Measurements from ENCODE around the gene SLC7A10. TPM values are rescaled to one million over a fixed set of nuclear protein-coding genes. Genes with fewer than 3 reads are reported as not detected.

The SLC7A10 gene
- total and polyA plus RNA-seq, 3 experiments from 2014 or later = not detected

DNA sequence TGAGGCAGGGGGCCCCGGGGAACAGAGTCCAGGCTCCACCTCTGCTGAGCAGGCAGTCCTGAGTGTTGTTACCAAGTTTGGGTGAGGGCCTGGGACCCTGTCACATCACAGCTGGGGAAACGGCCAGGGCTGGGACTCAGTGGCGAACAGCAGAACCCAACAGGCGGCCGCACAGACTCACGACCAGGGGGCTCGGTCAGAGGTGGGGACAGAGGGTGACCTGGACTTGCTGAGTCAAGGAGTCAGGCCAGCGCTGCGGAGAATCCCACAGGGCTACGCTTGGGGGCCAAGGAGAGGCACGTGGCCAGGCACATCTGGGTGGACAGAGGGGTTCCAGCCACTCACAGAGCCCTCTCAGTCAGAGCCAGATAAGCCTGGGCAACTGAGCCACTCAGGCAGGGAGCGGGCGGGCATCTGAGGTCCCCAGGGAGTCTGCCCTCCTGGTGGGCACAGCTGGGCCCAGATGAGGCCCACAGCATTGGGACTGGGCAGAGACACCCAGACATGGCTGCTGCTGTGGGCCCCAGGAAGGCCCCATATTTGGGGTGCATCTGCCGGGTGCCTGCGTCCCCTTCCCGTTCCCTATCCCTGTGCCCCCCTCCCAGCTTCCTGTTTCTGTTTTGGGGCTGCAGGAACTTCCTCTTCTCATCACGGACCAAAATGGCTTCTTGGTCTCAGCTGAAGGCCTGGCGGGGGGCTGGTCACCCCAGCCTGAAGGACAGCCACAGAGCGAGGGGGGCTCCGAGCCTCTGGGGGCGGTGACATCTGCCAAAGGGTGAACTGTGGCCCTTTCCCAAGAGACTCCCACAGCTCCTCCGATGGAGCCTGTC is 42.7 kb upstream of the SLC7A10 start:
- Histone ChIP-seq H3K27me3 (ENCODE audit: insufficient read depth, low read length, poor library complexity, severe bottlenecking) (no peaks in the 10 kb centered on the region), H3K4me3 (ENCODE audit: low read length) (no peak overlapping the region), H3K4me1 (ENCODE audit: insufficient read depth, low read length) (no peaks in the 10 kb centered on the region), H3K27ac (ENCODE audit: low read depth, low read length) (no peak overlapping the region), H3K36me3 (ENCODE audit: insufficient read depth, low read length) (no peaks in the 10 kb centered on the region), H3K9me3 (ENCODE audit: low read length) (no peaks in the 10 kb centered on the region)
- H3K9me3 Mint-ChIP-seq = no peaks in the 10 kb centered on the region
- H3K27me3 Mint-ChIP-seq = peaks cover 4 to 9% of the 10 kb centered on the region in 2 donors
- ChIA-PET CTCF (no interaction called here), POLR2A (no interaction called here)
- DNase-seq = no peak
- no peak overlapping the region for H3K27ac Mint-ChIP-seq
- no peaks in the 10 kb centered on the region for H3K36me3 Mint-ChIP-seq
- no peak overlapping the region for H3K4me3 Mint-ChIP-seq
- no peaks in the 10 kb centered on the region for H3K4me1 Mint-ChIP-seq

DNA sequence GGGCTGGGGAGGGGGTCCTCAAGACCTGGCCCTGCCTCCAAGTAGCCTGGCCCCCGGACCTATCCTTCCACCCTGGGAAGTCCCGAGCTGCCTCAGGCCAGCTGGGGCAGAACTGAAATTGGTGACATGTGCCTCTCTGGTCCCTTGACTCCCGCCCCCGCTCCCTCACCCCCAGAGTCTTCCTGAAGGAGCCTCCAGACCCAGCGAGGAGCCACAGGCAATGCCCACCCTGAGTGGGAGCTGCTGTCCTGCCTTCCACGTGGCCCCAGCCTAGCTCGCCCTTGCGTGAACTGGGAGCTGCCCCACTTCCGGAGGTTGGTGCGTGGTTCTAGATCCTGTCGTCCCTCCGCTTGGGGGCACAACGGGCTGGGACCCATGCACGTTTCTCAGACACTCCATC is 42.1 kb upstream of the SLC7A10 start:
- no peaks in the 10 kb centered on the region for H3K9me3 ChIP-seq (ENCODE audit: low read length)
- Mint-ChIP-seq H3K27me3 (peaks cover under 1 to 10% of the 10 kb centered on the region in 2 donors), H3K36me3 (no peaks in the 10 kb centered on the region), H3K27ac (no peak overlapping the region), H3K9me3 (no peaks in the 10 kb centered on the region), H3K4me3 (no peak overlapping the region), H3K4me1 (peaks cover 0 to under 1% (median 0%) of the 10 kb centered on the region in 3 donors)
- no peaks in the 10 kb centered on the region for H3K36me3 ChIP-seq (ENCODE audit: insufficient read depth, low read length)
- no peak overlapping the region for H3K27ac ChIP-seq (ENCODE audit: low read depth, low read length)
- no peaks in the 10 kb centered on the region for H3K4me1 ChIP-seq (ENCODE audit: insufficient read depth, low read length)
- H3K4me3 ChIP-seq (ENCODE audit: low read length) = no peak overlapping the region
- H3K27me3 ChIP-seq (ENCODE audit: insufficient read depth, low read length, poor library complexity, severe bottlenecking) = no peaks in the 10 kb centered on the region
- DNase-seq = no peak
- ChIA-PET POLR2A (no interaction called here), CTCF (no interaction called here)

DNA sequence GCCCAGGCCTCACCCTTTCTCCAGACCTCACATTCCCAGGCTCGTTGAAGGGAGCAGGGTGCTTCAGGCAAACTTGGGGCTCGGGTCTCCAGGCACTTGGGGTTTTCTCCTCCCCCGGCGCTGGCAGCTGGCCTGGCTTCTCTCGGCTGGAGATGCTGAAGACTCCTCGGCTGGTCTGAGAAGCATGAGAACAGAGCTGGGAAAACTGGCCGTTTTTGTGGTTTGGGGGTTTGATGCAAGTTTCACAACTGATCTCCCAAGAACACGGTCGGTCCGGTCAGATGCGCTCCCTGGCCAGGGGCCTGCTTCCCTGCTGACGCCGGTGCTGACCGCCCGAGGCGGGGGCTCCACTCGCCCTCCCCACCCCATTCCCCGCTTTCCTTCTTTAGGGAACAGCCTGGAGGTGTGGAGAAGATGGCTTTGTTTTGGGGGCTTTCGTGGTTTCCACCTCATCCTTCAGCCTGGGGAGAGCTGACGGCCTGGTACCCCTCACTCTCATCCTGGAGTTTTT is 41.4 kb upstream of the SLC7A10 start:
- Histone ChIP-seq H3K27me3 (ENCODE audit: insufficient read depth, low read length, poor library complexity, severe bottlenecking) (no peaks in the 10 kb centered on the region), H3K9me3 (ENCODE audit: low read length) (no peaks in the 10 kb centered on the region), H3K4me1 (ENCODE audit: insufficient read depth, low read length) (no peaks in the 10 kb centered on the region), H3K27ac (ENCODE audit: low read depth, low read length) (no peak overlapping the region), H3K4me3 (ENCODE audit: low read length) (no peak overlapping the region), H3K36me3 (ENCODE audit: insufficient read depth, low read length) (no peaks in the 10 kb centered on the region)
- Mint-ChIP-seq H3K9me3 (no peaks in the 10 kb centered on the region), H3K4me1 (peaks cover 0 to 4% (median 0%) of the 10 kb centered on the region in 3 donors), H3K36me3 (no peaks in the 10 kb centered on the region), H3K27me3 (peaks cover 2 to 17% of the 10 kb centered on the region in 2 donors), H3K27ac (no peak overlapping the region), H3K4me3 (no peak overlapping the region)
- CTCF ChIA-PET = no interaction called here
- DNase-seq = no peak
- POLR2A ChIA-PET = no interaction called here

DNA sequence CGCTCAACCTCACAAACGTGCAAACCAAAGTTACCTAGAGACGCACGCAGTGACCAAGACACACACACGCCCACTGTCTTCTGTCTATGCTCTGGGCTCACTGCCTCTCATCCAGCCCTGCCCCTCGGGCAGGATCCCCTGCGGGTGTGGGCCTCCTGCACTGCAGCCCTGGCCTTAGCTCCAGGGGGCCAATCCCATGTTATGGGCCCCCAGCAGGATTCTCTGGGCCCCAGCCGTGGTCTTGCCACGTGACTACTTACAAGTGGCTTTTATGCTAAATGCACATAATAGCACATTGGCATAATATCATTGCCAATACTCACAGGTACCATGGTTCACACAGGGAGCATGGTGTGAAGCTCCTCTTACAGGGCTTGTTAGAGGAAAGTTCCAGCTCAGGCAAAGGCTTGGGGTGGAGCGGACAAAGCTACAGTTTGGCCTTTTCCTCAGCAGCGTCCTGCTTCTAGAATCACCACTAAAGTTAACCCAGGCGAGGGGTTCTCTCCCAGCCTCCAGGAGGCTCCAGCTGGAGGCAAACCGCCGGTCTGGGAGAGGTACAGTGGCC is 39.3 kb upstream of the SLC7A10 start:
- Mint-ChIP-seq H3K27ac (peak overlapping the region in 1 of 8 donors; percentile 64), H3K4me1 (peaks cover 6 to 11% (median 10%) of the 10 kb centered on the region in 3 donors), H3K27me3 (peaks cover 5 to 21% of the 10 kb centered on the region in 2 donors), H3K36me3 (no peaks in the 10 kb centered on the region), H3K9me3 (no peaks in the 10 kb centered on the region), H3K4me3 (no peak overlapping the region)
- DNase-seq = no peak
- H3K27ac ChIP-seq (ENCODE audit: low read depth, low read length) = no peak overlapping the region
- H3K4me1 ChIP-seq (ENCODE audit: insufficient read depth, low read length) = no peaks in the 10 kb centered on the region
- H3K36me3 ChIP-seq (ENCODE audit: insufficient read depth, low read length) = no peaks in the 10 kb centered on the region
- POLR2A ChIA-PET = interaction anchor here (0.6 kb wide), 1 partner anchor 927 kb away, joined by 3 read pairs; no protein-coding TSS in a partner anchor
- CTCF ChIA-PET = interaction anchor here (0.7 to 0.9 kb wide), 2 partner anchors 29 to 153 kb away, joined by 3 read pairs; no protein-coding TSS in a partner anchor
- H3K4me3 ChIP-seq (ENCODE audit: low read length) = no peak overlapping the region
- H3K27me3 ChIP-seq (ENCODE audit: insufficient read depth, low read length, poor library complexity, severe bottlenecking) = no peaks in the 10 kb centered on the region
- no peaks in the 10 kb centered on the region for H3K9me3 ChIP-seq (ENCODE audit: low read length)

DNA sequence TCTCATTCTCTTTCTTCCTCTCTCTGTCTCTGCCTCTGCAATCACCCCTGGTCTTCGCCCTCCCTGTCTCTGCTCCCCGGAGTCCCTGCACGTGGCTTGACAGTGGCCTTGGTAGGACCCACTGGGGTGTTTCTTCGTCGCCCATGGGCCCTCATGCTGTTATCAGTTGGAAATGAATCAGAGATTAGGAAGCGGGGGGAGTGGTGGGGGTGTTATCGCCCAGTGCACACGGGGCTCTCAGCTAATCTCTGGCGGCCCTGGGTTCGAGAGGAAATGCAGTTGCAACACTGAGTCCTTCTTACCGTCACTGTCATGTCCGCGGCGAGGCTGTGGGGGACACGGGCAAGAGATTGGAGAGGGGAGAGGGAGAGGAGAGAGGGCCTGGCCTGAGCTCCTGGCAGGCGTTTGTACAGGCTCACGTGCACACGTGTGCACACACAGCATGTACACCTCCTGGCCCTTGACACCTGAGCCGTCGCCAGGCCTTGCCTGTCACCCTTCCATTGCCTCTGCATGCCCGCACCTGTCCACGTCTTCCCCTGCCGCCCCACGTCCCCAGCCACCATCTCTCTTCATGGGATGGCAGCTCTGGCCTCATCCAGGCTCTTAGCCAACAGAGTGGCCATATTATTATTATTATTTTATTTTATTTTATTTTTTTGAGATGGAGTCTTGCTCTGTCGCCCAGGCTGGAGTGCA is 37.8 kb upstream of the SLC7A10 start:
- Histone ChIP-seq H3K4me3 (ENCODE audit: low read length) (no peak overlapping the region), H3K27me3 (ENCODE audit: insufficient read depth, low read length, poor library complexity, severe bottlenecking) (no peaks in the 10 kb centered on the region), H3K4me1 (ENCODE audit: insufficient read depth, low read length) (no peaks in the 10 kb centered on the region), H3K27ac (ENCODE audit: low read depth, low read length) (no peak overlapping the region), H3K36me3 (ENCODE audit: insufficient read depth, low read length) (no peaks in the 10 kb centered on the region), H3K9me3 (ENCODE audit: low read length) (no peaks in the 10 kb centered on the region)
- DNase-seq = no peak
- ChIA-PET POLR2A (no interaction called here), CTCF (no interaction called here)
- peaks cover 5 to 25% of the 10 kb centered on the region in 2 donors for H3K27me3 Mint-ChIP-seq
- no peak overlapping the region for H3K4me3 Mint-ChIP-seq
- H3K4me1 Mint-ChIP-seq = peaks cover 6 to 11% (median 10%) of the 10 kb centered on the region in 3 donors
- no peak overlapping the region for H3K27ac Mint-ChIP-seq
- peaks cover 0 to 2% (median 0%) of the 10 kb centered on the region in 5 donors for H3K9me3 Mint-ChIP-seq
- peaks cover 0 to 3% (median 0%) of the 10 kb centered on the region in 3 donors for H3K36me3 Mint-ChIP-seq

GRCh38 chr19:33261511-33262189 is 36.0 kb upstream of the SLC7A10 start:
- no peak overlapping the region for H3K4me3 ChIP-seq (ENCODE audit: low read length)
- H3K27me3 Mint-ChIP-seq = peaks cover 5 to 25% of the 10 kb centered on the region in 2 donors
- no peaks in the 10 kb centered on the region for H3K4me1 ChIP-seq (ENCODE audit: insufficient read depth, low read length)
- no peak for DNase-seq
- CTCF ChIA-PET = no interaction called here
- no peak overlapping the region for H3K27ac ChIP-seq (ENCODE audit: low read depth, low read length)
- H3K9me3 ChIP-seq (ENCODE audit: low read length) = no peaks in the 10 kb centered on the region
- no peaks in the 10 kb centered on the region for H3K36me3 ChIP-seq (ENCODE audit: insufficient read depth, low read length)
- H3K36me3 Mint-ChIP-seq = peaks cover 0 to 3% (median 0%) of the 10 kb centered on the region in 3 donors
- H3K4me1 Mint-ChIP-seq = peaks cover 6 to 11% (median 10%) of the 10 kb centered on the region in 3 donors
- H3K4me3 Mint-ChIP-seq = peak overlapping the region in 1 of 7 donors; percentile 45
- POLR2A ChIA-PET = interaction anchor here (0.5 kb wide), 1 partner anchor 52 kb away, joined by 4 read pairs; no protein-coding TSS in a partner anchor
- H3K27me3 ChIP-seq (ENCODE audit: insufficient read depth, low read length, poor library complexity, severe bottlenecking) = no peaks in the 10 kb centered on the region
- peaks cover 0 to 6% (median 4%) of the 10 kb centered on the region in 5 donors for H3K9me3 Mint-ChIP-seq
- H3K27ac Mint-ChIP-seq = peak overlapping the region in 2 of 8 donors; percentile 21 to 64

DNA sequence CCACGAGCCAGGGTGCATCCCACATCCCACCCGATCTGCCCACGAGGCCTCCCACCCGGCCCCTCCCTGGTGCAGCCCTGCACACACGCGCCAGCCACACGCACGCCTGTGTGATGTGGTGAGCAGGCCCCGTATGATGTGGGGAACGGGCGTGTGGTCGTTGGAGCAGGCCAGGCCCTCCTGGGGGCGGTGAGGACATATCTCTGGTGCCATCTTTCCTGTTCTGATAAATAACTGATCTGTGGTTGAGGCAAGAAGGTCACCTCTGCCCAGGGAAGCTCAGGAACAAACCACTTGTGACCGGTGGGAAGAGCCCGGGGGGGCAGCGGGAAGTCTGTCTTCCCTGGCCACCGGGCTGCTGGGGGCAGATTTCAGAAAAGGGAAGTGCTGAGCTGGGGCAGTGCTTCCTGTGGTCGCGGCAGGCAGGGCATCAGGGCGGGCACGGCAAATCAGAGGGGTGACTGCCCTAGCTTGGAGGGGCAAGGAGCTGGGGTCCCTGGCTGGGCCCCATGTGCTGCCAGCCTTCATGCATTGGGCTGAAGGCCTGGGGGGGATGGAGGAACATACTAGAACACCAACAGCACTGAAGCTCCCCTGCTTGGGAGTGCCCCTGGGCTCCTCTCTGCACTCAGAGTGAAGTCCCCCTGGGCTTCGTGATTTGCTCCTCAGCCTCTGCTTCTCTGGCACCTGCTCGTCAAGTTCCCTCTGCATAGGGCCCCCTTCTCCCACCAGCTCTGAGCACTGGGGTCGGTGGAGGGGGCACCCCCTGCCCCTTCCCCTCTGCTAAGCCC is 35.2 kb upstream of the SLC7A10 start:
- Histone ChIP-seq H3K36me3 (ENCODE audit: insufficient read depth, low read length) (no peaks in the 10 kb centered on the region), H3K9me3 (ENCODE audit: low read length) (no peaks in the 10 kb centered on the region), H3K27ac (ENCODE audit: low read depth, low read length) (no peak overlapping the region), H3K27me3 (ENCODE audit: insufficient read depth, low read length, poor library complexity, severe bottlenecking) (no peaks in the 10 kb centered on the region), H3K4me1 (ENCODE audit: insufficient read depth, low read length) (no peaks in the 10 kb centered on the region), H3K4me3 (ENCODE audit: low read length) (no peak overlapping the region)
- Mint-ChIP-seq H3K4me1 (peaks cover 6 to 11% (median 10%) of the 10 kb centered on the region in 3 donors), H3K9me3 (peaks cover 0 to 6% (median 4%) of the 10 kb centered on the region in 5 donors), H3K4me3 (peak overlapping the region in 6 of 7 donors; percentile 25 to 65 (median 37)), H3K27ac (peak overlapping the region in 2 of 8 donors; percentile 20 to 96), H3K36me3 (peaks cover 0 to 3% (median 0%) of the 10 kb centered on the region in 3 donors), H3K27me3 (peaks cover 5 to 25% of the 10 kb centered on the region in 2 donors)
- no peak for DNase-seq
- POLR2A ChIA-PET = interaction anchor here (0.5 to 0.6 kb wide), 2 partner anchors 51 to 131 kb away, joined by 4 read pairs; no protein-coding TSS in a partner anchor
- CTCF ChIA-PET = interaction anchor here (1.3 kb wide), 1 partner anchor 146 kb away, joined by 4 read pairs; no protein-coding TSS in a partner anchor

All from CD8-positive, alpha-beta memory T cell (primary cell).